ENCODE results near the gene SLCO1B3.

GRCh38 chr12:20792971-20793370, 17.5 kb upstream of the SLCO1B3 start:
- TF ChIP-seq CTCF (IDR thresholded peaks at IDR 0.05; ENCODE audit: insufficient read depth, low read depth, low read length) (no peak), EZH2 (IDR thresholded peaks at IDR 0.05; ENCODE audit: insufficient read depth, low read length) (no peak)
